ENCODE measurements around the gene U2AF1L4. TPM values are rescaled to one million over a fixed set of nuclear protein-coding genes. Genes with fewer than 3 reads are reported as not detected.
A peak's percentile ranks its signal among the peaks of the same experiment; 100 is the strongest.

U2AF1L4 gene
- total and polyA plus RNA-seq, 2 donors (not counting 1 experiment from before 2014, with no cell fraction given): 62.1 to 89.7 TPM

- H3K4me1 ChIP-seq (ENCODE audit: control insufficient read depth in 2 of 2, insufficient read depth in 2 of 2, low read length in 2 of 2): peaks cover 7 to 15% of the 10 kb centered on the region in 2 donors
- ChIA-PET CTCF (no interaction called here), POLR2A (no interaction called here)
- Mint-ChIP-seq H3K4me1 (peaks cover 28% of the 10 kb centered on the region), H3K27ac (peak overlapping the region; percentile 13), H3K4me3 (no peak overlapping the region), H3K27me3 (no peaks in the 10 kb centered on the region), H3K9me3 (ENCODE audit: insufficient read depth) (no peaks in the 10 kb centered on the region)
- DNase-seq (no peak), ATAC-seq (ENCODE audit: low read depth) (no peak)
- TF ChIP-seq EZH2 (IDR thresholded peaks at IDR 0.05; ENCODE audit: borderline replicate concordance, insufficient read depth, low read depth, low read length, poor library complexity, severe bottlenecking) (no peak), CTCF (IDR thresholded peaks at IDR 0.05) (no peak)
- peaks cover 33% of the 10 kb centered on the region for H3K79me2 ChIP-seq (ENCODE audit: control insufficient read depth, insufficient read depth, low read length)
- H3K27ac ChIP-seq (ENCODE audit: low read length in 2 of 2): no peak overlapping the region
- peaks cover 2 to 82% of the 10 kb centered on the region in 2 experiments for H3K36me3 ChIP-seq (replicated peaks in 1 of 2; ENCODE audit: control extremely low read depth in 1 of 2, control insufficient read depth in 1 of 2, extremely low read depth in 1 of 2, insufficient read depth in 2 of 2, low read length in 1 of 2)
- no peak overlapping the region for H3K4me2 ChIP-seq (replicated peaks; ENCODE audit: low read depth, low read length, poor library complexity, severe bottlenecking)
- peaks cover 48% of the 10 kb centered on the region for H4K20me1 ChIP-seq (ENCODE audit: control insufficient read depth, insufficient read depth, low read length, poor library complexity, severe bottlenecking)
- H2AFZ ChIP-seq (ENCODE audit: insufficient read depth, low read depth, low read length, poor library complexity, severe bottlenecking): no peak overlapping the region
- 98% methylated on average over 8 of the region's 8 CpGs for WGBS (ENCODE audit: insufficient coverage)
- no peak overlapping the region for H3K9ac ChIP-seq (ENCODE audit: low read length)
- no peak overlapping the region for H3K4me3 ChIP-seq (ENCODE audit: control extremely low read depth in 1 of 5, extremely low read depth in 1 of 5, insufficient read depth in 1 of 5, low read depth in 2 of 5, low read length in 4 of 5)
- H3K27me3 ChIP-seq (replicated peaks in 1 of 4; ENCODE audit: control extremely low read depth in 1 of 4, control insufficient read depth in 3 of 4, insufficient read depth in 4 of 4, low read length in 3 of 4): no peaks in the 10 kb centered on the region
- intact Hi-C loops (cut with micrococcal nuclease): no loop called here
- no peaks in the 10 kb centered on the region for H3K9me3 ChIP-seq (ENCODE audit: control extremely low read depth in 1 of 3, control insufficient read depth in 2 of 3, insufficient read depth in 1 of 3, low read length in 2 of 3)
Observed at GRCh38 chr19:35734273-35734672, 10.9 kb downstream of the U2AF1L4 start.

- WGBS (ENCODE audit: insufficient coverage): 92% methylated on average over 12 of the region's 35 CpGs
- no peaks in the 10 kb centered on the region for H3K27me3 Mint-ChIP-seq
- CTCF ChIA-PET: no interaction called here
- Histone ChIP-seq H3K27ac (ENCODE audit: low read length in 2 of 2) (no peak overlapping the region), H3K79me2 (ENCODE audit: control insufficient read depth, insufficient read depth, low read length) (peaks cover 37% of the 10 kb centered on the region), H2AFZ (ENCODE audit: insufficient read depth, low read depth, low read length, poor library complexity, severe bottlenecking) (no peak overlapping the region), H4K20me1 (ENCODE audit: control insufficient read depth, insufficient read depth, low read length, poor library complexity, severe bottlenecking) (peaks cover 42% of the 10 kb centered on the region), H3K9me3 (ENCODE audit: control extremely low read depth in 1 of 3, control insufficient read depth in 2 of 3, insufficient read depth in 1 of 3, low read length in 2 of 3) (no peaks in the 10 kb centered on the region), H3K9ac (ENCODE audit: low read length) (no peak overlapping the region), H3K4me2 (replicated peaks; ENCODE audit: low read depth, low read length, poor library complexity, severe bottlenecking) (no peak overlapping the region), H3K27me3 (replicated peaks in 1 of 4; ENCODE audit: control extremely low read depth in 1 of 4, control insufficient read depth in 3 of 4, insufficient read depth in 4 of 4, low read length in 3 of 4) (no peaks in the 10 kb centered on the region), H3K4me1 (ENCODE audit: control insufficient read depth in 2 of 2, insufficient read depth in 2 of 2, low read length in 2 of 2) (peaks cover 7 to 15% of the 10 kb centered on the region in 2 donors), H3K4me3 (ENCODE audit: control extremely low read depth in 1 of 5, extremely low read depth in 1 of 5, insufficient read depth in 1 of 5, low read depth in 2 of 5, low read length in 4 of 5) (no peak overlapping the region), H3K36me3 (replicated peaks in 1 of 2; ENCODE audit: control extremely low read depth in 1 of 2, control insufficient read depth in 1 of 2, extremely low read depth in 1 of 2, insufficient read depth in 2 of 2, low read length in 1 of 2) (peaks cover 5 to 82% of the 10 kb centered on the region in 2 experiments)
- TF ChIP-seq CTCF (IDR thresholded peaks at IDR 0.05) (no peak), EZH2 (IDR thresholded peaks at IDR 0.05; ENCODE audit: borderline replicate concordance, insufficient read depth, low read depth, low read length, poor library complexity, severe bottlenecking) (no peak)
- peak overlapping the region; percentile 29 for H3K27ac Mint-ChIP-seq
- POLR2A ChIA-PET: no interaction called here
- DNase-seq (no peak), ATAC-seq (ENCODE audit: low read depth) (no peak)
- H3K4me1 Mint-ChIP-seq: peaks cover 22% of the 10 kb centered on the region
- no peaks in the 10 kb centered on the region for H3K9me3 Mint-ChIP-seq (ENCODE audit: insufficient read depth)
- intact Hi-C loops (cut with micrococcal nuclease): no loop called here
- no peak overlapping the region for H3K4me3 Mint-ChIP-seq
Observed at GRCh38 chr19:35733180-35734125, 11.8 kb downstream of the U2AF1L4 start.
